Measurements from ENCODE around the gene TULP4. TPM values are rescaled to one million over a fixed set of nuclear protein-coding genes. Genes with fewer than 3 reads are reported as not detected.

The TULP4 gene
- total RNA-seq, 2 donors from 2014 or later = 19.5 to 20.8 TPM

DNA sequence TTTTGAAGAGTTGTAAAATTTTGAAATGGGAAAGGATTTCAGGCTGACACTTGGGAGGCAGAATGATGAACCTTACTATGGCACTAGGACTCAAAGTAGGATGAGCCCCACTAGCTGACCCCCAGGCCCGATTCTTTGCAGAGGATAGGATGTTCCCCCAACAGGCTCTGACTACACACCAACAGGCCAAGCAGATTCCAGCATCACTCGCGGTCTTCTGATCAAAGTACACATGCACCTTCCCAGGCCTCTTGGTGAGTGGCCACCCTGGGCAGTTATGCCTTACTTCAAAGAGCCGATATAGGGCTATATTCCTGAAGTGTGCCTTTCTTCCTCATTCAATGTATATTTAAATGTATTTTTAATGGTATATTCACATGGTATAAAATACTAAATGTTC, 130.0 kb downstream of the TULP4 start:
- ATAC-seq (replicated peaks in 1 of 2) = no peak
- Mint-ChIP-seq H3K36me3 (ENCODE audit: insufficient read depth in 2 of 2) (no peaks in the 10 kb centered on the region), H3K4me3 (no peak overlapping the region), H3K27ac (no peak overlapping the region), H3K9me3 (no peaks in the 10 kb centered on the region), H3K4me1 (ENCODE audit: low read depth) (no peaks in the 10 kb centered on the region), H3K27me3 (ENCODE audit: low read depth) (no peaks in the 10 kb centered on the region)
- DNase-seq = no peak

DNA sequence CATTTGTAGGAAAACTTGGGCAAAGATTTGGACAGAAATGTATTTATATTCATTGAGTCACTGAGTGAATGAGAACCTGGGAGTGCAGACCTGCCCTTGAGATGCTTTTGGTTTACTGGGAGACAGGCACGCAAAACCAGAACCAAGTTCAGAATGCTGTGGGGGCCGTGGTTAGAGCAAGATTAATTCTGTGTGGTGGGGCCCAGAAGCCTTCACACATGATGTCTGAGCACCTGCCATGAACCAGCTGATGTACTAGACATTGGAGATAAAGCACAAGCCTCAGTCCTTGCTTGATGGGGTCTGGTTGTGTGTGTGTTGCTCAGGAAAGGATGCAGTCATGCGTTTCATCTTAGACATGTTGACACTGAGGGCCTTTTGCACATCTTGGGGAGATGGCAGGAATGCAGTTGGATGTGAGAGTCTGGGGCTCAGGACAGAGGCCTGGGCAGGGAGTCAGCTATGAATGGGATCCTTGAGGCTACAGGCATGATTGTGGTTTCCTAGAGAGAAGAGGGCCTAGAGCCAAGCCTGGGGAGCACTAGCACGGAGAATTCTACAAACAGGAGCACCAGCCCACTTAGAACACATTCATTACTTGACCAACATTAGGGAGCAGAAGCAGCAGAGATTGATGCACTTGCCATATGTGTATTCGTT, 133.3 kb downstream of the TULP4 start:
- Mint-ChIP-seq H3K27ac (no peak overlapping the region), H3K4me1 (ENCODE audit: low read depth) (no peaks in the 10 kb centered on the region), H3K4me3 (no peak overlapping the region), H3K36me3 (ENCODE audit: insufficient read depth in 2 of 2) (no peaks in the 10 kb centered on the region), H3K27me3 (ENCODE audit: low read depth) (no peaks in the 10 kb centered on the region), H3K9me3 (no peaks in the 10 kb centered on the region)
- ATAC-seq (replicated peaks in 1 of 2) (no peak), DNase-seq (no peak)

- Mint-ChIP-seq H3K9me3 (no peaks in the 10 kb centered on the region), H3K4me1 (ENCODE audit: low read depth) (no peaks in the 10 kb centered on the region), H3K36me3 (ENCODE audit: insufficient read depth in 2 of 2) (no peaks in the 10 kb centered on the region), H3K27ac (no peak overlapping the region), H3K4me3 (no peak overlapping the region), H3K27me3 (ENCODE audit: low read depth) (no peaks in the 10 kb centered on the region)
- no peak for DNase-seq
- no peak for ATAC-seq (replicated peaks in 1 of 2)
Measured at GRCh38 chr6:158448856-158449255, 136.6 kb downstream of the TULP4 start.

GRCh38 chr6:158452191-158452590, 139.9 kb downstream of the TULP4 start:
- Mint-ChIP-seq H3K27ac (no peak overlapping the region), H3K9me3 (no peaks in the 10 kb centered on the region), H3K36me3 (ENCODE audit: insufficient read depth in 2 of 2) (peaks cover 0 to 1% of the 10 kb centered on the region in 2 donors), H3K4me3 (no peak overlapping the region), H3K27me3 (ENCODE audit: low read depth) (no peaks in the 10 kb centered on the region), H3K4me1 (ENCODE audit: low read depth) (no peaks in the 10 kb centered on the region)
- DNase-seq = no peak
- no peak for ATAC-seq (replicated peaks in 1 of 2)

- no peaks in the 10 kb centered on the region for H3K9me3 Mint-ChIP-seq
- H3K4me1 Mint-ChIP-seq (ENCODE audit: low read depth) = no peaks in the 10 kb centered on the region
- peak overlapping the region; percentile 48 for H3K27ac Mint-ChIP-seq
- H3K27me3 Mint-ChIP-seq (ENCODE audit: low read depth) = no peaks in the 10 kb centered on the region
- H3K4me3 Mint-ChIP-seq = no peak overlapping the region
- ATAC-seq (replicated peaks in 1 of 2) (no peak), DNase-seq (no peak)
- H3K36me3 Mint-ChIP-seq (ENCODE audit: insufficient read depth in 2 of 2) = peaks cover 0 to 1% of the 10 kb centered on the region in 2 donors
Measured at GRCh38 chr6:158457131-158457530, 144.9 kb downstream of the TULP4 start.

DNA sequence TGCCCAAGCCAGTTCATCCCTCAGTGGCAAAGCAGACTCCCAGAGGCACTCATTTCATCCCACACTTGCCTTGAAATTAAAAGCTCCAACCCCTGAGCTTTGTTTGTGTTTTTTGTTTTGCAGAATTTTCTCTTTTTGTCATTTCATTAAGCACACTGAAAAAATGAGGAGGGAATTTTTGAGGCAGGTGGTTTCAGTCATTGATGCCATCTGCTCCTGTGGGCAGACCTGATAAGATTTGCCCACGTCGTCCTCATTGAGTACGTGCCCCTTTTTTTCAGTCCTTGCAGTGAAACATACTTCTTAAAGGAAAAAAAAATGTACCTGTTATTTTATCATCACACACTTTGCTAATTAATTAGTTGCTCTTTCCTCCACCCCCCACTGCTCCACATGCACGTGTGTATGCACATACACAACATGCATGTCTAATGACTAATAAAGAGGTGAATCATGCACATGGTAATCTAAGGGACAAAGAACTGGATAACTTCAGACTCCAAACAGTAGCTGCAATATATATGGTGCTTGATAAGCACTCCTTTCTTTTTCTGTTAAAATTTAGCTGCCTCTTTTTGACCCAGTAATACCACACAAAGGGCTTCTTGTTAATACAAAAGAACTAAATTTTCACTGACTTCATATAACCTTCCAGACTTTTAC, 145.5 kb downstream of the TULP4 start:
- Mint-ChIP-seq H3K9me3 (no peaks in the 10 kb centered on the region), H3K27ac (peak overlapping the region; percentile 48), H3K4me1 (ENCODE audit: low read depth) (no peaks in the 10 kb centered on the region), H3K4me3 (no peak overlapping the region), H3K27me3 (ENCODE audit: low read depth) (no peaks in the 10 kb centered on the region), H3K36me3 (ENCODE audit: insufficient read depth in 2 of 2) (peaks cover 0 to 1% of the 10 kb centered on the region in 2 donors)
- ATAC-seq (replicated peaks in 1 of 2) (no peak), DNase-seq (no peak)

DNA sequence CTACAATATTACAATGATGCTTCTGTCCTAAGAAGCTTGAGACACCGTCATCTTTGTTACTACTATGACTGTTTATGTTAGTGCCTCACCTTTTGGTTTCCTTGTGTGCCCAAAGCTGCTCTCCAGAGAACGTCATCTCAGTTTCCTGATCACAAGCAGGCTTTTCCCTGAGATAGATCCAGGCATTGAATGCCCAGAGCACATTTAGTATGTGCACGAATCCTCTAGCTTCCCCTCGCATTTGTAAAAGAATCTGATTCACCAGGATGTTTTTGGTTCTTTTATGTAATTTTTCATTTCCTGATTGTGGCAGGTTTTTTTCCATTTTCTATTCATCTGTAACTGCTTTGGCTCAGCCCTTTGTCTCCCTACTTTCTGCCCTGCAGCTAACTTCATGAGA, 147.5 kb downstream of the TULP4 start:
- Mint-ChIP-seq H3K9me3 (no peaks in the 10 kb centered on the region), H3K27ac (no peak overlapping the region), H3K36me3 (ENCODE audit: insufficient read depth in 2 of 2) (peaks cover 0 to 1% of the 10 kb centered on the region in 2 donors), H3K4me1 (ENCODE audit: low read depth) (no peaks in the 10 kb centered on the region), H3K27me3 (ENCODE audit: low read depth) (no peaks in the 10 kb centered on the region), H3K4me3 (no peak overlapping the region)
- DNase-seq (no peak), ATAC-seq (replicated peaks in 1 of 2) (no peak)

DNA sequence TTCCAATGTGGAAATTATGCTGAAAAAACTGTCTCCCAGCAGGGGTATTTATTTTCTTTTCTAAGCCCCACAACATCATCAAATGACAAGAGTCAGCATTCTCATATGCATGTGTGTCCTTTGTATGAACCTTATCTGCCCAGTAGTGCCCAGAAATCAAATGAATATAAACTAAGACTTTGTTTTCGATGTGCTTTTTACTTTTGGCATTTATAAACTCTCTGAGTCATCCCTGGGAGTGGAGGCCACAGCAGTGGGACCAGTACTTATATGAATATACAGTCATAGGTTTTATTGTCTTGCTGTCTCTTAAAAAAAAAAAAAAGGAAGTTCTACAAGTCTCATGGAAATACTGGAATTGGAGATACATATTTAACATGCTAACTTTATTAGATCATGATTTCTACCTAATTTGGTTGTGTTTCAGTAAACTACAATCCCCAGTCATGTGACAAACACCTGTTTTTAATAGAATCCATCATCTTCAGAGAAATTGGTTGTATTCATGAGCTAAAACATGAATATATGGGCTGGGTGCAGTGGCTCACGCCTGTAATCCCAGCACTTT, 148.4 kb downstream of the TULP4 start:
- no peaks in the 10 kb centered on the region for H3K9me3 Mint-ChIP-seq
- DNase-seq (no peak), ATAC-seq (replicated peaks in 1 of 2) (no peak)
- H3K27me3 Mint-ChIP-seq (ENCODE audit: low read depth) = no peaks in the 10 kb centered on the region
- no peak overlapping the region for H3K4me3 Mint-ChIP-seq
- peaks cover 0 to 1% of the 10 kb centered on the region in 2 donors for H3K36me3 Mint-ChIP-seq (ENCODE audit: insufficient read depth in 2 of 2)
- no peaks in the 10 kb centered on the region for H3K4me1 Mint-ChIP-seq (ENCODE audit: low read depth)
- no peak overlapping the region for H3K27ac Mint-ChIP-seq

DNA sequence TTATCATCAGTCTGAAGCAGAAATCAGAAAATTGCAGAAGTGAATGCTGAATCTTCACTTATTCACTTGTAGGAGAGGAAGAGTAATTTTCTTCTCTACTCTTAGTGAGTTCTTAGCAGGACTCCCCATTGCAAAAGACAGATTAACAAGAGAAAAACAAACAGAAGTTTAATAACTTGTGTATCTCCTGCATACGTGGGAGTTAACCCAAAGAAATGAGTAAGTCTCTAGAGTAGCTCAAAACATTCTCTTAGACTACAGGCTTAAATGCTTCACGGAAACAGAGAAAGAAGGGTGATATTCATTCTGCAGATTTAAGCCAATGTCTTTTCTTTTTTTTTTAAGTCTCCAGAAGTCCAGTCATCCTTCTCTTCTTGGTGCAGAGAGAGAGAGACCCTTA, 149.7 kb downstream of the TULP4 start:
- H3K27me3 Mint-ChIP-seq (ENCODE audit: low read depth) = no peaks in the 10 kb centered on the region
- ATAC-seq (replicated peaks in 1 of 2) (no peak), DNase-seq (no peak)
- no peak overlapping the region for H3K4me3 Mint-ChIP-seq
- peaks cover 0 to 1% of the 10 kb centered on the region in 2 donors for H3K36me3 Mint-ChIP-seq (ENCODE audit: insufficient read depth in 2 of 2)
- H3K9me3 Mint-ChIP-seq = no peaks in the 10 kb centered on the region
- H3K4me1 Mint-ChIP-seq (ENCODE audit: low read depth) = no peaks in the 10 kb centered on the region
- no peak overlapping the region for H3K27ac Mint-ChIP-seq

DNA sequence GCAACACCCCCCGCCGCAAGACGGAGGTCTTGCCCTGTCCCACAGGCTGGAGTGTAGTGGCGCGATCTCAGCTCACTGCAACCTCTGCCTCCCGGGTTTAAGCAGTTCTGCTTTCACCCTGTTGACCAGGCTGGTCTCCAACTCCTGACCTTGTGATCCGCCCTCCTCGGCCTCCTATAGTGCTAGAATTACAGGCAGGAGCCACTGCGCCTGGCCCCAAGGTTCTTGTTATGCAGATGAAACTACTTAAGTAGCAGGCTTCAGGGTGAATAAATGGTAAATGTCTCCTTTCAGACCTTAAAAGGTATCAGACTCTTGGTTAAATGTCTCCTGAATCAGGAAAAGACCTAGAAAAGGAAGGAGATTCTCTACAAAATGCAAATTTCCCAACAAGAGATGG, 152.2 kb downstream of the TULP4 start:
- DNase-seq (no peak), ATAC-seq (replicated peaks in 1 of 2) (no peak)
- no peaks in the 10 kb centered on the region for H3K36me3 Mint-ChIP-seq (ENCODE audit: insufficient read depth in 2 of 2)
- no peaks in the 10 kb centered on the region for H3K9me3 Mint-ChIP-seq
- no peak overlapping the region for H3K27ac Mint-ChIP-seq
- H3K4me1 Mint-ChIP-seq (ENCODE audit: low read depth) = no peaks in the 10 kb centered on the region
- no peak overlapping the region for H3K4me3 Mint-ChIP-seq
- H3K27me3 Mint-ChIP-seq (ENCODE audit: low read depth) = no peaks in the 10 kb centered on the region

DNA sequence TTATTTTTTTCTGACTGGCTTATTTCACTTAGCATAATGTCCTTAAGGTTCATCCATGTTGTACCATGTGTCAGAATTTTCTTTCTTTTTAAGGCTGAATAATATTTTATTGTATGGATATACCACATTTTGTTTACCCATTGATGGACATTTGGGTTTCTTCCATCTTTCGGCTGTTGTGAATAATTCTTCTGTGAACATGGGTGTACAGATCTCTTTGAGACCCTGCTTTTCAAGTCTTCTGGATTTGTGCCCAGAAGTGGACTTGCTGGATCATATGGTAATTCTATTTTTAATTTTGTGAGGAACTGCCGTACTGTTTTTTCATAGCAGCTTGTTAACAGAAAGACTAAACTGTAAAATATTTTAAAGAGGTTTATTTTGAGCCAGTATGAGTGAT, 153.0 kb downstream of the TULP4 start:
- Mint-ChIP-seq H3K9me3 (no peaks in the 10 kb centered on the region), H3K4me1 (ENCODE audit: low read depth) (no peaks in the 10 kb centered on the region), H3K4me3 (no peak overlapping the region), H3K27ac (no peak overlapping the region), H3K36me3 (ENCODE audit: insufficient read depth in 2 of 2) (no peaks in the 10 kb centered on the region), H3K27me3 (ENCODE audit: low read depth) (no peaks in the 10 kb centered on the region)
- DNase-seq = no peak
- no peak for ATAC-seq (replicated peaks in 1 of 2)

GRCh38 chr6:158465747-158466146, 153.5 kb downstream of the TULP4 start:
- Mint-ChIP-seq H3K4me1 (ENCODE audit: low read depth) (no peaks in the 10 kb centered on the region), H3K27me3 (ENCODE audit: low read depth) (no peaks in the 10 kb centered on the region), H3K9me3 (no peaks in the 10 kb centered on the region)

GRCh38 chr6:158467923-158468322, 155.7 kb downstream of the TULP4 start:
- no peaks in the 10 kb centered on the region for H3K4me1 Mint-ChIP-seq (ENCODE audit: low read depth)
- no peak for DNase-seq

More at GRCh38 chr6:158465747-158466146, 153.5 kb downstream of the TULP4 start:
- H3K27ac Mint-ChIP-seq = no peak overlapping the region
- ATAC-seq (replicated peaks in 1 of 2) (no peak), DNase-seq (no peak)
- H3K36me3 Mint-ChIP-seq (ENCODE audit: insufficient read depth in 2 of 2) = no peaks in the 10 kb centered on the region
- H3K4me3 Mint-ChIP-seq = no peak overlapping the region

More at GRCh38 chr6:158467923-158468322, 155.7 kb downstream of the TULP4 start:
- Mint-ChIP-seq H3K4me3 (no peak overlapping the region), H3K9me3 (no peaks in the 10 kb centered on the region), H3K36me3 (ENCODE audit: insufficient read depth in 2 of 2) (no peaks in the 10 kb centered on the region), H3K27me3 (ENCODE audit: low read depth) (no peaks in the 10 kb centered on the region), H3K27ac (no peak overlapping the region)
- no peak for ATAC-seq (replicated peaks in 1 of 2)
